Adrenal gland (tissue), 5 donors: ENCODE measurements around the gene UGDH.

Source experiments
- CTCF ChIP-seq, 6 experiments: fragments of 450-650 bp in 4 of 6; fragments of 200-600 bp in 2 of 6; sonication (generic) in 1 of 6; IDR thresholded peaks; 1 replicate in 5 of 6; 2 replicates in 1 of 6; pipeline versions ENCODE4 v1.5.1 to v1.8.0; 2016 to 2021; ENCODE audit warnings: antibody characterized with exemption in 6 of 6, mild to moderate bottlenecking in 2 of 6, moderate library complexity in 1 of 6
- POLR2A ChIP-seq, 2 donors: fragments of 450-650 bp; IDR thresholded peaks; one replicate each; pipeline ENCODE4 v1.6.1; 2017; ENCODE audit warnings: antibody characterized with exemption in 2 of 2, mild to moderate bottlenecking in 2 of 2, moderate library complexity in 1 of 2
- donor health status: DM: no; HTN: no; CAD: no.

- TF ChIP-seq POLR2A (IDR thresholded peaks at IDR 0.05) = peak; percentile 82 to 97
- no peak for TF ChIP-seq CTCF (IDR thresholded peaks at IDR 0.05)
These were observed 68.5 kb downstream of the UGDH start, which contains the start of the genes LIAS and RPL9 for GRCh38 chr4:39458505-39459300.
